HEK293 (cell line): ENCODE data around the gene EXOSC9.

Experiments
- CTCF ChIA-PET: fragments of 350-600 bp; formaldehyde crosslinking; extraction: SDS; loops from one replicate; lab custom pipeline; 2021; ENCODE audit warnings: antibody characterized with exemption; lab: Yijun Ruan, JAX
- POLR2A ChIA-PET: fragments of 300-600 bp; formaldehyde crosslinking; extraction: SDS; loops from one replicate; lab custom pipeline; 2020; ENCODE audit warnings: antibody characterized with exemption, inconsistent platforms; lab: Yijun Ruan, JAX
- H3K27ac ChIP-seq: fragments of 200-500 bp; sonication (Bioruptor generic); 2 replicates; pipeline ENCODE4 v1.5.1; 2014; ENCODE audit warnings: low read depth, low read length, control low read depth, inconsistent platforms; ENCODE audit errors: extremely low read depth
- H3K36me3 ChIP-seq, 2 experiments: fragments of 200-500 bp in 1 of 2; sonication (Bioruptor generic) in 1 of 2; 1 replicate in 1 of 2; 2 replicates in 1 of 2; pipeline ENCODE4 v1.5.1; 2014 to 2017; ENCODE audit warnings: inconsistent platforms in 2 of 2, low read length in 2 of 2; ENCODE audit not compliant: control insufficient read depth in 2 of 2, insufficient read depth in 1 of 2
- H3K4me1 ChIP-seq: fragments of 200-500 bp; sonication (Bioruptor generic); 2 replicates; pipeline ENCODE4 v1.5.1; 2014; ENCODE audit warnings: mild to moderate bottlenecking, low read length, inconsistent platforms; ENCODE audit not compliant: control insufficient read depth, insufficient read depth
- H3K4me3 ChIP-seq: 2 replicates; pipeline ENCODE4 v1.5.1; 2011; ENCODE audit warnings: low read depth, mild to moderate bottlenecking, control low read depth, low read length, moderate library complexity
- H3K9me3 ChIP-seq: fragments of 200-500 bp; sonication (Bioruptor generic); 2 replicates; pipeline ENCODE4 v1.5.1; 2014; ENCODE audit warnings: low read depth, low read length, inconsistent platforms; ENCODE audit not compliant: control insufficient read depth, insufficient read depth
- BCL11A ChIP-seq: fragments of 450-650 bp; formaldehyde crosslinking; IDR thresholded peaks from 2 replicates; pipeline ENCODE4 v1.5.1; 2016; ENCODE audit warnings: low read depth, missing biosample characterization, missing genetic modification characterization
- PRDM1 ChIP-seq: fragments of 450-650 bp; formaldehyde crosslinking; IDR thresholded peaks from 2 replicates; pipeline ENCODE4; 2016; ENCODE audit warnings: missing biosample characterization, missing genetic modification characterization
- YY2 ChIP-seq: fragments of 450-650 bp; formaldehyde crosslinking; IDR thresholded peaks from 2 replicates; pipeline ENCODE4 v1.5.1; 2016; ENCODE audit warnings: missing biosample characterization, missing genetic modification characterization
- ZBTB8A ChIP-seq: fragments of 450-650 bp; formaldehyde crosslinking; IDR thresholded peaks from 2 replicates; pipeline ENCODE4 v1.5.1; 2016; ENCODE audit warnings: missing biosample characterization, missing genetic modification characterization
- ZNF132 ChIP-seq: fragments of 450-650 bp; formaldehyde crosslinking; IDR thresholded peaks from 2 replicates; pipeline ENCODE4 v1.5.1; 2017; ENCODE audit warnings: missing biosample characterization, missing genetic modification characterization, borderline replicate concordance
- ZNF19 ChIP-seq: fragments of 450-650 bp; formaldehyde crosslinking; IDR thresholded peaks from 2 replicates; pipeline ENCODE4; 2016; ENCODE audit warnings: missing biosample characterization, missing genetic modification characterization, low read depth
- ZNF221 ChIP-seq: fragments of 450-650 bp; formaldehyde crosslinking; IDR thresholded peaks from 2 replicates; pipeline ENCODE4 v1.5.1; 2017; ENCODE audit warnings: missing biosample characterization, missing genetic modification characterization, borderline replicate concordance
- ZNF24 ChIP-seq: fragments of 450-650 bp; formaldehyde crosslinking; IDR thresholded peaks from 2 replicates; pipeline ENCODE4 v1.5.1; 2016; ENCODE audit warnings: missing biosample characterization, missing genetic modification characterization
- ZNF37A ChIP-seq: fragments of 450-650 bp; IDR thresholded peaks from 2 replicates; pipeline ENCODE4 v1.5.1; 2018; ENCODE audit warnings: missing biosample characterization, missing genetic modification characterization
- ZNF48 ChIP-seq: fragments of 450-650 bp; formaldehyde crosslinking; IDR thresholded peaks from 2 replicates; pipeline ENCODE4 v1.5.1; 2016; ENCODE audit warnings: missing biosample characterization, missing genetic modification characterization
- ZNF544 ChIP-seq: fragments of 450-650 bp; formaldehyde crosslinking; IDR thresholded peaks from 2 replicates; pipeline ENCODE4 v1.5.0; 2017; ENCODE audit warnings: missing biosample characterization, missing genetic modification characterization
- TF ChIP-seq, protein P1 (sequence below): fragments of 450-650 bp; formaldehyde crosslinking; optimal IDR thresholded peaks from 2 replicates; pipeline ENCODE3; 2016; ENCODE audit warnings: missing biosample characterization, mild to moderate bottlenecking, missing genetic modification characterization
- TF ChIP-seq, protein P2 (sequence below): fragments of 450-650 bp; formaldehyde crosslinking; IDR thresholded peaks from 2 replicates; pipeline ENCODE4 v1.5.0; 2017; ENCODE audit warnings: missing biosample characterization, missing genetic modification characterization, borderline replicate concordance
- TF ChIP-seq, protein P3 (sequence below): fragments of 450-650 bp; formaldehyde crosslinking; IDR thresholded peaks from 2 replicates; pipeline ENCODE4 v1.5.1; 2016; ENCODE audit warnings: missing biosample characterization, missing genetic modification characterization

Gene EXOSC9

DNA sequence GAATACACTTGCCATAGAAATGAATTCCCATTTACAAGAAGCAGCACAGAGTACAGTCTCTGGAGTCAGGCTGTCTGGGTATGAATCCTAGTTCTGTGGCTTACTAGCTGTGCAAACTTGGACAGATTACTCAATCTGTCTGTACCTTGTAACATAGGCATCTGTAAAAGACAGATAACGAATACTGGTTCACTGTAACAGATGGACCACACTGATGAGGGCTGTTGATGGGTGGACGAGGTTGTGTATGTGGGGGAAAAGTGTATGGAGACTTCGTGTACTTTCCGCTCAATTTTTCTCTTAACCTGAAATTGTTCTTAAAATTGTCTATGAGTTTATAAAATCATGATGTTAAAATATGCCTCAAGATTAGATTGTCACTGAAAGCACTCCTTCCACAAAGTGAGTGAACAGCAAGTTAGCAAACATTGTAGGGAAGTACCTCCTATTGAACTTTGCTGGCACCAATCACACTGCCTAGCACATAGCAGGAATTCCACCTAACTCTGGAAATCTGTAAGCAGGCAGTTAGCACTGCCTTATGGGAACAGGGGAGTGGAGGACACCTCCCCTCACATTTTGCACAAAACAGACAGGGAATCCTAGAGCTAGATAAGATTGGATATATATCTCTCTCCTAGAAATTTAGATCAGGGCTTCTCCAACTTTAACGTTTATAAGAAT is 6.5 kb upstream of the EXOSC9 start (continued):
- TF ChIP-seq ZNF24 (tag by site-specific recombination): no peak
- TF ChIP-seq, protein P1, sequence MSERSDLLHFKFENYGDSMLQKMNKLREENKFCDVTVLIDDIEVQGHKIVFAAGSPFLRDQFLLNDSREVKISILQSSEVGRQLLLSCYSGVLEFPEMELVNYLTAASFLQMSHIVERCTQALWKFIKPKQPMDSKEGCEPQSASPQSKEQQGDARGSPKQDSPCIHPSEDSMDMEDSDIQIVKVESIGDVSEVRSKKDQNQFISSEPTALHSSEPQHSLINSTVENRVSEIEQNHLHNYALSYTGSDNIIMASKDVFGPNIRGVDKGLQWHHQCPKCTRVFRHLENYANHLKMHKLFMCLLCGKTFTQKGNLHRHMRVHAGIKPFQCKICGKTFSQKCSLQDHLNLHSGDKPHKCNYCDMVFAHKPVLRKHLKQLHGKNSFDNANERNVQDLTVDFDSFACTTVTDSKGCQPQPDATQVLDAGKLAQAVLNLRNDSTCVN (tag by site-specific recombination): no peak
- no peak for TF ChIP-seq YY2 (tag by site-specific recombination)
- no peak for TF ChIP-seq ZBTB8A (tag by site-specific recombination)
- TF ChIP-seq ZNF544 (tag by site-specific recombination): no peak
- TF ChIP-seq ZNF132 (tag by site-specific recombination): no peak
- no peak for TF ChIP-seq ZNF19 (tag by site-specific recombination)
- TF ChIP-seq ZNF37A (tag by site-specific recombination): no peak
- TF ChIP-seq, all 188 proteins: peak for 0

DNA sequence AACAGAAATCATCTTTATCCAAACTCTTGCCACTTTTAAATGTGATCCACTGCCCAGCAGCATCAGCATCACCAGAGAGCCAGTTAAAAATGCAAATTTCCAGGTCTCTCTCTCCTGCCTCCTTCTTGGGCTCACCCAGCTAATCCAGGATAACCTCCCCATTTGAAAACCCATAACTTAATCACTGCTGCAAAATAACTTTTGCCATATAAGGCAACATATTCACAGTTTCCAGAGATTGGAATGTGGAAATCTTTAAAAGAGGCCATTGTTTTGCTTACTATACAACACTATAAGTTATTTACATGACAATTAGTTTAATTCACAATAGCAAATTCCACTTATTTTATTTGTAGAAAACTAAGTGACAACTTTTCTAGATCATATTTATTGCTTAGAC is 4.8 kb upstream of the EXOSC9 start:
- TF ChIP-seq BCL11A (tag by site-specific recombination): no peak
- TF ChIP-seq, protein P2, sequence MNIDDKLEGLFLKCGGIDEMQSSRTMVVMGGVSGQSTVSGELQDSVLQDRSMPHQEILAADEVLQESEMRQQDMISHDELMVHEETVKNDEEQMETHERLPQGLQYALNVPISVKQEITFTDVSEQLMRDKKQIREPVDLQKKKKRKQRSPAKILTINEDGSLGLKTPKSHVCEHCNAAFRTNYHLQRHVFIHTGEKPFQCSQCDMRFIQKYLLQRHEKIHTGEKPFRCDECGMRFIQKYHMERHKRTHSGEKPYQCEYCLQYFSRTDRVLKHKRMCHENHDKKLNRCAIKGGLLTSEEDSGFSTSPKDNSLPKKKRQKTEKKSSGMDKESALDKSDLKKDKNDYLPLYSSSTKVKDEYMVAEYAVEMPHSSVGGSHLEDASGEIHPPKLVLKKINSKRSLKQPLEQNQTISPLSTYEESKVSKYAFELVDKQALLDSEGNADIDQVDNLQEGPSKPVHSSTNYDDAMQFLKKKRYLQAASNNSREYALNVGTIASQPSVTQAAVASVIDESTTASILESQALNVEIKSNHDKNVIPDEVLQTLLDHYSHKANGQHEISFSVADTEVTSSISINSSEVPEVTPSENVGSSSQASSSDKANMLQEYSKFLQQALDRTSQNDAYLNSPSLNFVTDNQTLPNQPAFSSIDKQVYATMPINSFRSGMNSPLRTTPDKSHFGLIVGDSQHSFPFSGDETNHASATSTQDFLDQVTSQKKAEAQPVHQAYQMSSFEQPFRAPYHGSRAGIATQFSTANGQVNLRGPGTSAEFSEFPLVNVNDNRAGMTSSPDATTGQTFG (tag by site-specific recombination): no peak
- TF ChIP-seq, all 188 proteins: peak for 0
- no peaks in the 10 kb centered on the region for H3K4me1 ChIP-seq
- H3K36me3 ChIP-seq: no peaks in the 10 kb centered on the region
- ChIA-PET CTCF (no interaction called here), POLR2A (no interaction called here)
- H3K27ac ChIP-seq: no peak overlapping the region
- H3K4me3 ChIP-seq: no peak overlapping the region
- H3K9me3 ChIP-seq: no peaks in the 10 kb centered on the region

DNA sequence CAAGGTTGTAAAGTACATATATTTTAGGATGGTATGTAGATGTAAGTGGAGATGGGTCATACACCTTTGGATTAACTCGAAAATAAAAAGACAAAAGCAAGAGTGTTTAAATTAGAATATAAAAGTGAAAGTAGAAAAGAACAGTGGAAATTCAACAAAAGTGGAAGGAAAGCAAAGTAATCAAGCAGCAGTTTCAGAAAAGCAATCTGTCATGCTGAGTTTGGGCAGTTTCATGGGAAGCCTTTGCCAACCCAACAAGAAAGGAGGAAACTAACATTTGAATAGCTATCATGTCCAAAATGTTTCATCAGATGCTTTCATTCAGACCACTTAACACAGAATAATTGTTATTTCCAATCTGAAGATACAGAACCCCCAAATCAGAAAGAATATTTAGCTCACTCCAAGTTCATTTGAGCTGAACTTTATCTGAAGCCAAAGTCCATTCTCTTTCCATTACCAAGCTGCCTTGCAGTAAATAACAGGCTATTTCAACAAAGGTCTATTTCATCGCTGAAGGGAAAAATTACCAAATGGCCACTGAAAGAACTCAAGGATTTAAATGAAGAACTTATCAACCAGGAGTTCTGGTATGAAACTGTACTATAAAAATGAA is 1.8 kb upstream of the EXOSC9 start:
- POLR2A ChIA-PET: no interaction called here

DNA sequence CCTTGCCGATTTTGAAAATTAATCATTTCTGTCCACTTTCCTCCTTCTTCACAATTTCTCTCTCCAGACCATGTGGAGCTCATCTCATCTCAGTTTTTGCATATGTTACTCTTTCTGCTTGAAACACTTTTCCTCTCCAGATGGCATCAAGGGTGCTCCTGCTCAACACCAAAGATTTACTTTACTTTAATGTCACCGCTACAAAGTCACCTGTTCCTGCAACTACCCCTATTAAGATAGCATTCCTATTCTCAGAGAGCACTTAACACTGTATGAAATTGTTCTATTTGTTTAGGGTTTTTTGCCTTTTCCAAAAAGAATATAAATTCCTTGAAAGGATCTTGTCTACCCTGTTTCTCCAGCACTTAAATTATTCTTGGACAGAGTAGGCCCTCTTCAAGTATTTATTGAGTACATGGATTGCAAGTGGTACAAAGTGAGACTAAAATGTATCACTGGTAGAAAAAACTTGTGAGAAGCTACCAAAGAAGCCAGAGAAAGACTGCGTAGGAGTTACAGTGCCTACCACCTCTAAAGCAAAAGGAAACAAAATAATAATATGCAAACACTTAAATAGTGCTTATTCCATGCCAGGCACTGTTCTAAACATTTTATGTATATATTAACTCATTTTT is 1.1 kb upstream of the EXOSC9 start:
- Histone ChIP-seq H3K36me3 (peaks cover 12 to 29% of the 10 kb centered on the region in 2 experiments), H3K4me1 (no peaks in the 10 kb centered on the region), H3K9me3 (no peaks in the 10 kb centered on the region), H3K27ac (no peak overlapping the region), H3K4me3 (no peak overlapping the region)
- CTCF ChIA-PET: no interaction called here
- TF ChIP-seq ZNF221 (tag by site-specific recombination): no peak
- TF ChIP-seq, protein P3, sequence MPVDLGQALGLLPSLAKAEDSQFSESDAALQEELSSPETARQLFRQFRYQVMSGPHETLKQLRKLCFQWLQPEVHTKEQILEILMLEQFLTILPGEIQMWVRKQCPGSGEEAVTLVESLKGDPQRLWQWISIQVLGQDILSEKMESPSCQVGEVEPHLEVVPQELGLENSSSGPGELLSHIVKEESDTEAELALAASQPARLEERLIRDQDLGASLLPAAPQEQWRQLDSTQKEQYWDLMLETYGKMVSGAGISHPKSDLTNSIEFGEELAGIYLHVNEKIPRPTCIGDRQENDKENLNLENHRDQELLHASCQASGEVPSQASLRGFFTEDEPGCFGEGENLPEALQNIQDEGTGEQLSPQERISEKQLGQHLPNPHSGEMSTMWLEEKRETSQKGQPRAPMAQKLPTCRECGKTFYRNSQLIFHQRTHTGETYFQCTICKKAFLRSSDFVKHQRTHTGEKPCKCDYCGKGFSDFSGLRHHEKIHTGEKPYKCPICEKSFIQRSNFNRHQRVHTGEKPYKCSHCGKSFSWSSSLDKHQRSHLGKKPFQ (tag by site-specific recombination): no peak
- POLR2A ChIA-PET: no interaction called here

More for the DNA sequence above, 1.8 kb upstream of the EXOSC9 start:
- H3K4me1 ChIP-seq: no peaks in the 10 kb centered on the region
- no peaks in the 10 kb centered on the region for H3K9me3 ChIP-seq
- H3K27ac ChIP-seq: no peak overlapping the region
- TF ChIP-seq ZNF48: no peak
- peak; percentile 82 for TF ChIP-seq PRDM1 (tag by site-specific recombination)
- CTCF ChIA-PET: no interaction called here
- H3K36me3 ChIP-seq: peaks cover 10 to 23% of the 10 kb centered on the region in 2 experiments
- H3K4me3 ChIP-seq: no peak overlapping the region
